Activated T-cell treated with anti-CD3 and anti-CD28 coated beads for 1 hour (primary cell): ENCODE data around the gene GLCCI1.
"Not testable (repeated sequence)": the region's sequence is repeated elsewhere in the genome, so short reads cannot be mapped to it uniquely, and the experiment has no call there.

Experiments used
- DNase-seq: peaks from one replicate; pipeline ENCODE4 v3.0.0-alpha.2; 2020; ENCODE audit warnings: low read depth

The GLCCI1 gene

GRCh38 chr7:7989616-7990440 is 21.2 kb downstream of the GLCCI1 start:
- no peak for DNase-seq

DNA sequence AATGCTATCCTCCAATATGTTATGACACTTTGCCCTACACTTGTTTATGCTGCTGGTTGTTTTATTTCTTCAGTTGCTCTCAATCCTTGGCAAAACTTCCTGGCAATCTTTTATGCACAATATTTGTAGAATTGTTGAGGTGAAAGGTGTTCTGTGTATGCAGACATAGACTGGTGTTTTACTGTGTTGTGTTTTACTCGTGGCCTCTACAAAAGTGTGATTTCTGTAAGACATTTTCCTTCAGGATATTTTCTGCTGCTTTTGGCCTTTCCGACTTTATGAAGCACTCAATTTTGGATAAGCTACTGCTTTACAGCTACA is 21.8 kb downstream of the GLCCI1 start:
- DNase-seq, result no peak

DNA sequence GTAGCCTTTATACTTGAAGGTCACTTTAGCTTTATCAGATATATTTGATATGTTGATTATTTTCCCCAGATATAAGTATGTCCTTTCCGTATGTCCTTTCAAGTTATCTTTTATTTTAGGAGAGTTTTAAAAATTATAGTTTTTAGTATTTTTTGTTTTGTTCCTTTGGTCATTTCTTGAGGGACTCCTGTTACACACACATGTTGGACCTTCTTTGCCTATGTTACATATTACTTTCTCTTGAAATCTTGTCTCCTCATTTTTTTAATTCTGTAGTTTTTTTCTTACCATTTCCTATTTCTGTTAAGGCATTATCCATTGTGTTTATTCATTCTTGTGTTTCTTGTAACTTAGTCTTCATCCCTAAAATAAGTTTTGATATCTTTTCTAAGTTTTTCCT is 23.9 kb downstream of the GLCCI1 start:
- no peak for DNase-seq

- DNase-seq, result not testable (repeated sequence)
Observed at GRCh38 chr7:7995348-7995747, 26.8 kb downstream of the GLCCI1 start.

- DNase-seq, result no peak
Observed at GRCh38 chr7:7996568-7996967, 28.0 kb downstream of the GLCCI1 start.

DNA sequence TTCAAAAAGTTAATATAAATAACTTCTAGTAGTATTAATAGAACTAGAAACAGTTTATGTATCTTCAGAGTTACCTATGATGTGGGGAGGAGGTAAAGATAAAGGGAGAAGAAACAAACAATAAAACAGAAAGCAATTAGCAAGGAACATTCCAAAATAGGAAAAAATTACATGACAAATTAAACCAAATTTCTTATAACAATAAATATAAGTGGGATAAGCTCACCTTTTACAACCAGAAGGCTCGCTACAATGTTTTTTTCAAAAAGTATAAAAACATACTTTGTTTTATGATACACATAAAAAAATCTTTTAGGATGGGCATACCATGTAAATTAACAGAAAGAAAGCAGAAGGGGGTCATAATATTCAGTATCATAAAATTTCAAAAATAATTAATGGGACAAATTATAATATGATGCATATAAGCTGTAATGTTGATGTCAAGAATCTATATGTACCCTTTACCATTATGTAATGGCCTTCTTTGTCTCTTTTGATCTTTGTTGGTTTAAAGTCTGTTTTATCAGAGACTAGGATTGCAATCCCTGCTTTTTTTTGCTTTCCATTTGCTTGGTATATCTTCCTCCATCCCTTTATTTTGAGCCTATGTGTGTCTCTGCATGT is 31.8 kb downstream of the GLCCI1 start:
- no peak for DNase-seq

DNA sequence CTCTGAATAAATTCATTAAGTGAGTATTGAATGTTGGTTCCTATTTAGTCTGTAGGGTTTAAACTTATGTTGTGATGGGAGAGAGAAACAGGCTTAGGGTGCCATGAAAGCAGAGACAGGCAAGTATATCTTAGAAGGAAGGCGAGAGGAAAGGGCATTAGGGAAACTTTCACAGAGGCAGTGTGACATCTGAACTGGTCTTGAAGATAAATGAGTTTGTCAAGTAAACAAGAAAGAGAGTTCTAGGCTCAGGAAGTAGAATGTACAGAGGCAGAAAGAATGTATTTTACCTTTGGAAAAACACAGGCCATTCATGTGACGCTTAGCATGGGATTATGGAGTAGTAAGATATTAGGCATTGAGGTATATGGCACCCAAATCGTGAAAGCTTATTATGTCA is 34.5 kb downstream of the GLCCI1 start:
- no peak for DNase-seq

DNA sequence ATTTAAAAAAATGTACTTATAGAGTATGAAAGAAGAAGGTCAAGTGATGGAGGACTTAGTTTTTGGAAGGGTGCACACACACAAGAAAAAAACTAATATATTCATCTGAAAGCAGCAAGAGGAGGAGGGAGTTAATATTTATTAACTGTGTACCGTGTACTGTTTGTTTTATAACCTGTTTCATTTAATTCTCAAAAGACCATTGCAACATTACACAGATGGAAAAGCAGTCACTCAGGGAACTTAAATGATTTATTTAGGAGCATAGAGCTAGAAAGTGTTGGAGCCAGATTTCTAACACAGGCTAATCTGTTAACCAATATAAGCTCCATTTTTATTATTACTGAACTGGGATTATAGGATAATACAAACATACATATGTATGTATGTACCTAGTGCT is 36.7 kb downstream of the GLCCI1 start:
- DNase-seq, result no peak

- no peak for DNase-seq
Observed at GRCh38 chr7:8014399-8014798, 45.8 kb downstream of the GLCCI1 start.

- no peak for DNase-seq
Observed at GRCh38 chr7:8015100-8015745, 46.6 kb downstream of the GLCCI1 start.

DNA sequence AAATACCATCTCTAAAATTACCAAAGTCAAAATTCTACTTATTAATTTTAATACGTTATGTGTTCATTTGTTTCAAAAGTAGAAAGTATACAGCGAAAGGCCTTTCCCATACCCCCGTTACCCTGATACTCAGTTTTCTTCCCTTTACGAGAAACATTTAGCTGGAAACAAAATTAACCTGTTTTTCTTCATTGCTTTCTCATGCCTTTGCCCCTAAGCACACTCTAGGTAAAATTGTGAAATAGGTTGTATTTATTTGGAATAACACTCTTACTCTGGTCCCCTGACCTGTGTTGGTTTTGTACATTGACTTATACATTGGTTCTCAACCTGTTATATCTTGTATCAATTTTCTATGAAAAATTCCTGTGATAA is 47.1 kb downstream of the GLCCI1 start:
- no peak for DNase-seq

- DNase-seq, result no peak
Observed at GRCh38 chr7:8017423-8017822, 48.8 kb downstream of the GLCCI1 start.

- no peak for DNase-seq
Observed at GRCh38 chr7:8018961-8019360, 50.4 kb downstream of the GLCCI1 start.

DNA sequence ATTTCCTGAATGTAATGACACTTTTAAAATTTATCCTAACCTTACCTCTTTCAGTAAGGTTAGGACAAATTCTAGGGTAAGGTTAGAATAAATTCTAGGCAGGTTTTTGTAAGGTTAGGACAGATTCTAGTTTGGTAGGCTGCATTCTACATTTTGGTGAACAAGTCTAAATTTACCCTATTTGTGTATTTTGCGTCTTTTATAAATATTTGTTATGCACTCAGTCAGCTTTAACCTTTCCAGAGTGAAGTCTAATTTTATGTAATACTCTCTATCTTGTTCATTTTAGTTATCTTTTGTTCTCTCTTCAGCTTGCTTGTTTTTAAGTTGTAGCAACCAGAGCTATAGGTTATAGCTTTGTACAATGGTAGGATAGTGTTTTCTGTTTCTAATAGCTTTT is 54.0 kb downstream of the GLCCI1 start:
- DNase-seq, result no peak

DNA sequence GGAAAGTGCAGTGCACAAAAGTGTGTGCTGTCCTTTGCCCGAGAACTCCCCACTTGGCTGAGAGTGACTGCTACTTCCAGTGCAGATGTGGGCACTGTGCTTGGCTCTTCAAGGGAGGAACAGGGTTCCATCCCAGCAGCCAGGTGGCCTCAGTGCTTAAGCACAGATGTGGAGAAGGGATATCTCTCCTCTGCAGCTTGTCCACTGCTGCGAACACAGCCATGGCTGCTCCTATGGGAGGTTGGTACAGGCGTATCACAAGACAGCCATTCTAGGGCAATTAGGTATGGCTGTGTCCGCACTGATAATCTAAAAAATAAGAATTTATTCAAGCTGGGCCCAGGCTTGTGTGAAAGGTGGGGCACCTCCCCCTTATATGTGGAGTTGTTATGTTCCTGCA is 66.6 kb downstream of the GLCCI1 start:
- DNase-seq, result no peak

DNA sequence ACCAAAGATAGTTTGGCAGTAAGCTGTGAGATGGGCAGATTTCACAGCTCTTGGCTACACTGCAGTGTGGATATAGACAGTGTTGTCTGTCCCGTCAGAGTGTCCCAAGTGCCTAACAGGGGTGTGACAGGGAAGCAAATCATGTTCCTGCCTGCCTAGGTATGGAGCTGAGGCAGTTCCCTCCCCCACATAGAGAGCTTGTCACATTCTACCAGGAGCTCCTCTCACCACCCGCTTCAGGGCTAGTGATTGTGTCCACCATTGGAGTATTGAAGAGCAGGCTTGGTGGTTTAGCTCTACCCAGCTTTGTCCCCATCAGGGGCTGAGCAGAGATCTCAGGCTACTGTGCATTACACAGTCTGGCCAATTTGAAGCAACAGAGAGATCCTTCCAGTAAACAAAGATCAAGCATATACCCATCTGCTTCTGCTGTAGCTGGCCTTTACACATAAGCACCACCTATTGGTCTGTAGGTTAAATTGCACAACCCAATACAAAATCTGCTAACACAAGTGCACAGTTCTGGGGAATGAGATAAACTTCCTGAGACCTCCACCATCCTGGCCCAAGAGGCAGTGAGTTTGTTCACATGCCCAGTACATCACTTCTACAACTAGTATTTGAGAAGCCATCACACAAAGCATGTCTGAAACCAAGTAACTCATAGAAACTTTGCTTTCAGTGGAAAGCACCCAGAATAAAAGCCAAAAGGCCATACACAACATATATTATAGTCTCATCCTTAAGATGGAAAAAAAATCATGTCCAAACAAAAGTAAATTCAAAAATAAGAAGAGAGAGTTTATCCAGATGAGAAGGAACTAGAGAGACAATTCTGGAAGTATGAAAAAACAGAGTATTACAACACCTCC is 67.3 kb downstream of the GLCCI1 start:
- no peak for DNase-seq

GRCh38 chr7:8037151-8037550 is 68.6 kb downstream of the GLCCI1 start:
- DNase-seq, result no peak

DNA sequence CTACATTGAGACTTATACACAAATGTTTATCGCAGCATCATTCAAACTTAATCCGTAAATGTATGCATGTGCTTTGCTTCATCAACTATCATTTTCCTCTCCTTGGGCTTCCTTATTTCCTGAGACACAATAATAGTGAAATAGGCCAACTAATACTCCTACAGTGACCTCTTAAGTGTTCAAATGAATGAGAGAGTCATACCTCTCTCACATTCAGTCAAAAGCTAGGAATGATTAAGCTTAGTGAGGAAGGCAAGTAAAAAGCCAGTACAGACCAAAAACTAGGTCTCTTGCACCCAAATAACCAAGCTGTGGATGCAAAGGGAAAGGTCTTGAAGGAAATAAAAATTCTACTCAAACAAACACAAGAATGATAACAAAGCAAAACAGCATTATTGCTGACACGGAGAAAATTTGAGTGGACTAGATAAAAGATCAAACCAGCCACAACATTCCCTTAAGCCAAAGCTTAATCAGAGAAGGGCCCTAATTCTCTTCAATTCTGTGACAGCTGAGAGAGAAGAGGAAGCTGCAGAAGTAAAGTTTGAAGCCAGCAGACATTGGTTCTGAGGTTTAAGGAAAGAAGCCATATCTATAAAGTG is 72.3 kb downstream of the GLCCI1 start:
- no peak for DNase-seq

DNA sequence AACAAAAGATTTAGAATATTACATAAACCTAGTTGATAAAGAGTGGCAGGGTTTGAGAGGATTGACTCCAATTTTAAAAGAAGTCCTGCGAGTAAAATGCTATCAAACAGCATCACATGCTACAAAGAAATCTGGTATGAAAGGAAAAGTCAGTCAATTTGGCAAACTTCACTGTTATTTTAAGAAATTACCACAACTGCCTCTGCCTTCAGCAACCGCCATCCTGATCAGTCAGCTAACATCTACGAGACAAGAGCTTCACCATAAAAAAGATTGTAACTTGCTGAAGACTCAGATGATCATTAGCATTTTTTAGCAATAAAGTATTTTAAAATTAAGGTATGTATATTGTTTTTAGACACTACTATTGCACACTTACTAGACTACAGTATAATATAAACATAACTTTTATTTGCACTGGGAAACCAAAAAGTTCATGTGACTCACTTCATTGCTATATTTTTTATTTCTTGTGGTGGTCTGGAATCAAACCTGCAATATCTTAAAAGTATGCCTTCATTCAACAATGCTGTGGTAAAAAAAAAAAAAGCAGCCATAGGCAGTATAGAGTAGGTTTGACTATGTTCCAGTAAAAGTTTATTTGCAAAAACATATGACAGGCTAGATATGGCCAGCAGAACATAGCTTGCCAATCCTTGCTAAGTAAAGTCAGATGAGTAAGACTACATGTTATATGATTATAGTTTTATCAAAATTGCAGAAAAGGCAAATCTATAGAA is 74.4 kb downstream of the GLCCI1 start:
- DNase-seq, result no peak

- DNase-seq, result no peak
Observed at GRCh38 chr7:8044761-8045430, 76.3 kb downstream of the GLCCI1 start.

DNA sequence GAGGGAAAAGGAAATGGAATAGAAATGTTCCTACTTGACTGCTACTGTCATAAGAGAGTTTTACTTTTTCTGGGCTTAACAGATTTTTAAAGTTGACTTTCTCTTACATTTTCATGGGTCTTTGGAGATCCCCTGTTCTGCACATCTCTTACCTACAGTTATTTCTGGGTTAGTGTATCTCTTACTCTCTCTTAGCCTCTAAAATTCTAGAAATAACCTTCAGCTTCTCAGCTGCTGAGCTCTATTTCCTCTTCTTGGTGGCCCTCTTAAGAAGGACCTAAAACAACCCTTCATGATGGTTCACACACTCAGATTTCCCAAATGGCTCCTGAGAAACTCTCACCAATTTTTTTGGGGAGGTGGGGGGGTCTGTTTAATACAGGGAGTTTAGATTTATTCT is 79.5 kb downstream of the GLCCI1 start:
- not testable (repeated sequence) for DNase-seq
